HG03159 (cell line): ENCODE measurements around the gene RAB3GAP2.
"Not testable (repeated sequence)": the region's sequence is repeated elsewhere in the genome, so short reads cannot be mapped to it uniquely, and the experiment has no call there.

ENCODE experiments used
- ATAC-seq: cut with Tn5 transposase; IDR thresholded peaks from one replicate; pipeline ENCODE4 v1.9.1; 2021; ENCODE audit warnings: mild to moderate bottlenecking, moderate library complexity; ENCODE audit not compliant: unreplicated experiment

RAB3GAP2 gene

GRCh38 chr1:220243947-220244346 lies 28.3 kb downstream of the RAB3GAP2 start:
- ATAC-seq: no peak

- ATAC-seq: no peak
Measured at GRCh38 chr1:220241072-220241663, 31.1 kb downstream of the RAB3GAP2 start.

DNA sequence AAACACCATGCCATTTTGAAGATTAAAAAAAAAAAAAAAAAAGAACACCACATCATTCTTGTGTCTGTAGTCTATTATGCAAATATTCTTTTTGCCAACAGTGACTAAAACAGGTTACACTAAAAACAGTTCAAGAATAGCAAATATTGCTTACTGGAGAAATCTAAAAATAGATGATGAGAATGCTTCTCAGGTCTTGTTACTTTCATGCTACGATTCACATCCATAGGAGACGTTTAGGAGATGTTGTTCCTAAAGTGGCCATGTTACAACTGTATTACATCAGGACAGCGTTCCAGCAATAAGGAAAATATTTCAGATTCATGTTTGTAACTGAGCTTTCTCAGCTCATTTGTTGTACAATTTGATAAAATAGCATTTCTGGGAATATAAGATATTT lies 32.3 kb downstream of the RAB3GAP2 start:
- no peak for ATAC-seq

GRCh38 chr1:220239213-220239612 lies 33.0 kb downstream of the RAB3GAP2 start:
- ATAC-seq: no peak

GRCh38 chr1:220236278-220236677 lies 36.0 kb downstream of the RAB3GAP2 start:
- ATAC-seq: not testable (repeated sequence)

DNA sequence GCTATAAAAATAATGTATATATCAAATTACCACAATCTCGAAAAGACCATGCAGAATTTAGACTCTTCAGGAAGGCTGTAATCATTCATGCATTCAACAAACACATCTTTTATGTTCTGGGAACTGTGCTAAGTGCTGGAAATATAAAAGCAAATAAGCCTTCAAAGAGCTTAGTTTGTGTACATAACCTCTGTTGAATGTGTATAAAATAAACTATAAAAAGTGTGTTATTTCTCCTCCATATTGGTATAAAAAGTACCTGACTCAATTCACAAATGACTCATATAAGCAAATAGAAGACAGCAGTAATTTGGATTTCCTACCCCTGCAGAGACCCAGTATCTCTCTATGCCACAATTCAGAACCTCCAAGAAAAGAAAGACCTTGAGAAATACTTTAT lies 36.8 kb downstream of the RAB3GAP2 start:
- ATAC-seq: no peak

DNA sequence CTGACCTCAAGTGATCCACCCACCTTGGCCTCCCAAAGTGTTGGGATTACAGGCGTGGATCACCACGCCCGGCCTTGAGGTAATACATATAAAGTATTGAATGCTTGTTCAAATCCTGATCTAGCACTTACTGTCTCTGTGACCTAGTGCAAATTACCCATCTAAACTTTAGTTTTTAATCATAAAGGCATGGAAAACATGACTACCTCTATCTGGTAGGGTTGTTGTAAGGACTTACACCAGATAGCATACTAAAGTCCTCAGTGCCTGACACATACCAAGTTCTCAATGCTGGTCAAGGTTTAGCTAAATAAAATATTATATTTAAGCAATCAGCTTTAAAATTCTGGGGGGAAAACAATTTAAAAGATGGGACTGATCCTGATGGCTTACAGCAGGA lies 38.3 kb downstream of the RAB3GAP2 start:
- ATAC-seq: no peak

GRCh38 chr1:220229771-220230170 lies 42.5 kb downstream of the RAB3GAP2 start:
- no peak for ATAC-seq

- ATAC-seq: no peak
Measured at GRCh38 chr1:220227393-220227792, 44.9 kb downstream of the RAB3GAP2 start.

DNA sequence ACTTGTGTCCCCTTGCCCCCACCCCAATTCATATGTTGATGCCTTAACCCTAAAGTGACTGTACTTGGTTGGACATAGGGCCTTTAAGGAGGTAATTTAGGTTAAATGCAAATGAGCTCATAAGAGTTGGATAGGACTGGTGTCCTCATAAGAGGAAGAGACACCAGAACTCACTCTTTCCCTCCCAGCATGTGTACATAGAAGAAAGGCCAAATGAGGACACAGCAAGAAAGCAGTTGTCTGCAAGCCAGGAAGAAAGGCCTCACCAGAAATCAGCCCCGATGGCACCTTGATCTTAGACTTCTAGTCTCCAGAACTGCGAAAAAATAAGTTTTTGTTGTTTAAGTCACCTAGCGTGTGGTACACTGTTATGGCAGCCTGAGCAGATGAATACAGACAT lies 45.5 kb downstream of the RAB3GAP2 start:
- ATAC-seq: no peak

DNA sequence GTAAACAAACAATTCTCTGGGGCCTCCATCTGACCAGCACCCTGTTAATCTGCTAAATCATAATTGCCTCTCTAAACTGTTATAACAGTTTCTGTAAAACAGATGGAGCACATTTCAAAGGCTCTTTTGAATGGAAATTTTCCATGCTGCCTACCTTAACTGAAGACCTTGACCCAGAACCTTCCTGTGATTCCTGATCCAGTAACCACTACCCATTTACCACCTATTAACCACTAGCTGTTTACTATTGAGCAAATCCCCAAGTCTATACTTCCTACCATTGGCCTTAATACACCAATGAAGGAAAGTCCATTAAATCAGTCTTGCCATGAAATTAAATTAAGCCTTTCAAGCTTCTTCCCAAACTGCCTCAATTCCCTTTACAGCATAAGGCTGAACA lies 46.3 kb downstream of the RAB3GAP2 start:
- ATAC-seq: no peak

DNA sequence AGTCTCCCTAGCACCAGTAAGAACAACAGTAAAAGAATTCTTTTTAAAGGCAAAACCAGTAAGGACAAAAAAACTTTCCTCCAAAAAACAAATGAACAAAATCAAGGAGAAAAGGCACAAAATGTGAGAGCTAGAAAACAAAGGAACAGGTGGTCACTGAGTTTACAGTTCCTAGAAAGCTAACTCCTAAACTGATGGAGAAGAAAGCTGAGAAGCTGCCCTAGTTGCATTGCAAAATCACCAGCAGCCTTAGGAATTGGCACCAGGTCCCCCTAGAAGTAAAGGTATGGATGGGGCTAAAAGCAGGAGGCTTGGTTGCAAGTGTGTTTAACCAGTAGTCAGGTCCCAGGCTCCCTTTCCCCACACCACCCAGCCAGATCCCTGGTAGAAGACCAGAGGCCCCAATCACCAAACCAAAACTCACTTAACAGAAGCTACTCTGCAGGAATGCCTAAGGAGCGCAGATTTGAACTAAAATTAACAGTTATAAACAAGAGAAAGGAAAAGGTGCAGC lies 47.6 kb downstream of the RAB3GAP2 start:
- no peak for ATAC-seq

DNA sequence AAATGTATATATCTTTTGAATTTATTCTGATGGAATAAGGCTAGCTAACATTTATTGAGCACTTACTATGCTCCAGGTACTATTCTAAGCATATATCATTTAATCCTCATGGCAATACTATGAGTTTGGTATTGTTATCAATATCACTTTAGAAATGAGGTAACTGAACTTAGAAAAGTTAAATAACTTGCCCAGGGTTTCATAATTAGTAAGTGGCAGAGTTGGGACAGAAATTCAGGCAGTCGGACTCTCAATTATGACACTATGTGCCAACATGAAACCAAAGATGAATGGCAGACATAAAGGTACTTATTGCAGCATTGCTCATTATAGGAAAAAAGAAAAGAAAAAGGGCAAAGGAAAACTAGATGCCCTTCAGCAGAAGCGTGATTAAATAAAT lies 48.2 kb downstream of the RAB3GAP2 start:
- no peak for ATAC-seq

- ATAC-seq: no peak
Measured at GRCh38 chr1:220222939-220223338, 49.3 kb downstream of the RAB3GAP2 start.

DNA sequence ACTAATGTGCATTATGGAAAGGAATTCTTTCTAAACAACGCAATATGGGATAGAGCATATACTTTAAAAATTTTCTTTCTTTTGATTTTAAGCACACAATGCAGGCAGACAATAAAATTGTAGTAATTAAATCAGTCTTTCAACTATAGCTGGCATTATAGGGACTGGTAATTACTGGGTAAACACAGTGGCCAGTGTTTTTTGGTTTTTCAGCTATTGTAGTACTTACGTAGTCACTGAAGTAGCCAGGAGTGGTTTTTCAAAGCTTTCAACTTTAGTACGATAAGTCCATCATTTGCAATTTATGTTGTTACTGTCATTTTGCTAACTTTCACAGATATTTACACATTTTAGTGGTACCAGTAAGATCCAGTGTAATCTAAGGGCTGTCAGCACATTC lies 50.6 kb downstream of the RAB3GAP2 start:
- no peak for ATAC-seq

GRCh38 chr1:220221269-220221668 lies 51.0 kb downstream of the RAB3GAP2 start:
- no peak for ATAC-seq

GRCh38 chr1:220220699-220221040 lies 51.6 kb downstream of the RAB3GAP2 start:
- peak; percentile 12 for ATAC-seq

DNA sequence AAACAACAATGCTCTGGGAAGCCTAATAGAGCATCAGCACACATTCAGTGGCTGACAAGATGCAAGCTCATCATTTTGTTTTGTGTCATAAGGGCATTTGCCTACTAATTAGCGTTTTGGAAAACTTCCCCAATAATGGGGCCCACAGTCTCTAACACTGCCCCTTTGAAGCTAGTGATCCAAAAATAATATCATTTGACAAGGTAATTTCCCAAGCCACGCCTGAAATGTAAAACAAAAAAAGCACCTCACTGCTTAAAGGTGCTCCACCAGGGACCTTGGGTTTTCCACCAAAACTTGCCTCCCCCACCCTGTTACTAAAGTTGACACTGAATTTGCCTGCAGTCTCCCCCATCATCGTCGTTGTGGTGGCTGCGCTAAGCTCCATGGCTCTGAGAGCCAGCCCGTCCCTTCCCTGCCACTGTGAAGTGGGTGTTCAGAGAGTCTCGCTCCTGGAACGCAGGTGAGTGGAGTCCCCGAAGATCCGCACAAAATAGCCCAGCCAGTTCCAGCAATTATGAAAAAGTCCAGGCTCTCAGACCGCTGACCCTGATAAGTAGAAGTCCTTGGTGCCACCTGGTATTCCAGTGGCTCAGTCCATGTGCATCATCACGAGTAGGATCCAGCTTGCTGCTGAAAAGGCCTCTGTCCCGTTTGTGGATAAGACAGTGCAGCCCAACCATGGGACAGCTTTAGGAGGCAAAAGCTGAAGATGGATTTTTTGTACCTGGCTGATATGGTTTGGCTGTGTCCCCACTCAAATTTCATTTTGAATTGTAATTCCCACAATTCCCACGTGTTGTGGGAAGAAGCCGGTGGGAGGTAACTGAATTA lies 52.2 kb downstream of the RAB3GAP2 start:
- ATAC-seq: peak; percentile 43

- ATAC-seq: no peak
Measured at GRCh38 chr1:220219136-220219442, 53.2 kb downstream of the RAB3GAP2 start.

- ATAC-seq: peak; percentile 33
Measured at GRCh38 chr1:220218397-220219135, 53.7 kb downstream of the RAB3GAP2 start.

GRCh38 chr1:220217383-220217988 lies 54.8 kb downstream of the RAB3GAP2 start:
- ATAC-seq: no peak
